ENCODE measurements around the gene RBM23. TPM values are rescaled to one million over a fixed set of nuclear protein-coding genes. Genes with fewer than 3 reads are reported as not detected.

RBM23 gene
- total and polyA plus RNA-seq, 9 of the 15 experiments (the other 6 are each of a cell fraction or from before 2014, with no cell fraction given) = 46.0 to 102 (median 58.5) TPM

DNA sequence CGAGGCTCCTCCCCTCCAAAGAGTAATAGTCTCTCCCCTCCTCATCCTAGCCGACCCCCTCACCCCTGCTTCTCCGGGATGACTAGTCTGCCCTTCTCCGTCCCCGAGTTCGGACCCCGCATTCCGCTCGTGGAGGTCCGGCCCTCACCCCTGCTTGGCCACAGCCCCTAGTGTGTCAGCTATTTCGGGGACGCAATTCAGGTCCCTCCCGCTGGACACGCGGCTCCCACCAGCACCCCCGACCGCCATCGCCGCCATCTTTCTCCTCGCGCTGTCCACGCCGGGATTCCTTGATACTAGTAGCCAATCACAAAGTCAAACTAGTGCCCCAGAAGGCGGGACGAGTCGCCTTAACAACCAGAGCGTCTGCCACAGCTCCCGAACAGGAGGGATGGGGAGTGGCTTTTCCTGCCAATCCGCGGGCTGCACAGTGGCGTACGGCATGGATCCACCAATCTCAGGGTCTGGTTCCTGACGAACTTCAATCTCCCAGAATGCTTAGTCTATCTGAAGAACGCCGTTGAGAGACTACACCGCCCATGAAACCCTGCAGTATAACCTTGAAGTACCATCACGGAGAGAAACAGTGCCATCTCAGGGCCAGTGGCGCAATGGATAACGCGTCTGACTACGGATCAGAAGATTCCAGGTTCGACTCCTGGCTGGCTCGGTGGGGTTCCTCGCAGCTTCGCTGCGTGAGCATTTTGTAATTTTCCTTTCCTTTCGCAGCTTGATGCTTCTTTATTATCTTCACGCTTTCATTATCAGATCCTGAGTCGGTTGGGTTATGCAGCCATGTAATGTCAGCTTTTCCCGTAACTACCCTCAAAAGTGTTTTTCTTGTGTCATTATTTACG, 10.4 kb upstream of the RBM23 start, which contains the start of gene PRMT5 (continued):
- TF ChIP-seq ERF (CRISPR knock-in tag; IDR thresholded peaks at IDR 0.05) = peak; percentile 58; the same call in 1 of the 2 replicates

- FAIRE-seq = no peak
- H3K4me3 ChIP-seq = peak overlapping the region; percentile 80
- H3K9ac ChIP-seq (ENCODE audit: insufficient read depth in 1 of 2, low read depth in 2 of 2, low read length in 2 of 2) = peak overlapping the region; percentile 93 to 99
- H3K79me2 ChIP-seq (ENCODE audit: control insufficient read depth, insufficient read depth, low read length) = peaks cover 40% of the 10 kb centered on the region
- WGBS (ENCODE audit: insufficient coverage, low coverage, missing lambda C conversion rate) = under 1% methylated on average over 12 of the region's 12 CpGs
- peak overlapping the region; percentile 92 for H2AFZ ChIP-seq (ENCODE audit: low read depth, low read length)
- CTCF ChIA-PET (ENCODE audit: low intra/inter-chr PET ratio) = interaction anchor here (2.8 kb wide), 1 partner anchor 55 kb away, joined by 21 read pairs; the partner anchor contains the start of gene AJUBA
- H3K4me1 ChIP-seq (replicated peaks in 1 of 2; ENCODE audit: control insufficient read depth in 2 of 2, insufficient read depth in 2 of 2, low read length in 2 of 2) = peaks cover 5 to 14% of the 10 kb centered on the region in 2 experiments; a peak in 3 of 5 replicates
- peaks cover 48% of the 10 kb centered on the region for H3K36me3 ChIP-seq (ENCODE audit: control insufficient read depth, insufficient read depth, low read length)
- H3K9me1 ChIP-seq (ENCODE audit: control insufficient read depth, insufficient read depth, low read length) = no peaks in the 10 kb centered on the region
- TSS peak; percentile 68 for BruUV-seq (replicated peaks)
- H3K27me3 ChIP-seq (ENCODE audit: control insufficient read depth in 2 of 2, insufficient read depth in 2 of 2, low read length in 2 of 2) = no peaks in the 10 kb centered on the region
- POLR2A ChIA-PET = interaction anchor here (0.5 to 6.2 kb wide), 24 partner anchors 9 to 392 kb away, joined by 3 to 62 read pairs (median 4); partner anchors contain the start of genes AJUBA, CDH24, HAUS4 and PABPN1
- intact Hi-C loops (cut with micrococcal nuclease) (loop anchor here (1.0 to 2.0 kb wide), 3 partner anchors 28 to 130 kb away; partner anchors contain the start of gene HAUS4), in situ Hi-C loops (cut with MboI) (no loop called here)
- peak in 1 of 4 experiments; percentile 36 for DNase-seq (ENCODE audit: extremely low read depth in 1 of 4, low spot score in 3 of 4)
- no peaks in the 10 kb centered on the region for H4K20me1 ChIP-seq (replicated peaks; ENCODE audit: control insufficient read depth, insufficient read depth, low read length)
- H3K27ac ChIP-seq (ENCODE audit: extremely low read depth, low read depth, low read length) = peak overlapping the region; percentile 88
- H3K9me3 ChIP-seq (replicated peaks; ENCODE audit: control insufficient read depth, insufficient read depth, low read depth, low read length) = no peaks in the 10 kb centered on the region
- no peak for ATAC-seq
- peak overlapping the region; percentile 93 for H3K4me2 ChIP-seq (ENCODE audit: insufficient read depth, low read length)
- TF ChIP-seq ZFP30 (CRISPR knock-in tag; IDR thresholded peaks at IDR 0.05; ENCODE audit: borderline replicate concordance) (no peak), ZHX1 (conservative IDR thresholded peaks at IDR 0.05; ENCODE audit: low read length) (no peak), CEBPG (CRISPR knock-in tag; IDR thresholded peaks at IDR 0.05) (no peak), CEBPG (tag; conservative IDR thresholded peaks at IDR 0.05 in 1 of 2, IDR thresholded peaks at IDR 0.05 in 1 of 2) (no peak), PTTG1 (tag; IDR thresholded peaks at IDR 0.05; ENCODE audit: low read depth) (no peak), NFE2L1 (tag; IDR thresholded peaks at IDR 0.05; ENCODE audit: borderline replicate concordance, low read depth) (no peak), ZNF445 (CRISPR knock-in tag; IDR thresholded peaks at IDR 0.05; ENCODE audit: low read depth) (no peak), PBX2 (CRISPR knock-in tag; IDR thresholded peaks at IDR 0.05; ENCODE audit: low read depth) (no peak), PBX2 (tag; conservative IDR thresholded peaks at IDR 0.05; ENCODE audit: low read depth) (no peak), TRIM28 (IDR thresholded peaks at IDR 0.05) (no peak)
Observed at GRCh38 chr14:22928237-22929103, 9.5 kb upstream of the RBM23 start.

Measured in K562 (cell line).